Loucy (cell line): ENCODE data around the gene TUBGCP5.

Experiments
- EZH2phosphoT487 ChIP-seq: fragments of 200-600 bp; IDR thresholded peaks from 2 replicates; pipeline ENCODE4 v1.6.1; 2018; ENCODE audit warnings: antibody characterized with exemption, mild to moderate bottlenecking, moderate library complexity, borderline replicate concordance
- TF ChIP-seq, protein P1 (sequence below): fragments of 200-600 bp; sonication (generic); conservative IDR thresholded peaks from 2 replicates; pipeline ENCODE4 v1.5.1; 2014; ENCODE audit warnings: mild to moderate bottlenecking, antibody characterized with exemption, low read length

DNA sequence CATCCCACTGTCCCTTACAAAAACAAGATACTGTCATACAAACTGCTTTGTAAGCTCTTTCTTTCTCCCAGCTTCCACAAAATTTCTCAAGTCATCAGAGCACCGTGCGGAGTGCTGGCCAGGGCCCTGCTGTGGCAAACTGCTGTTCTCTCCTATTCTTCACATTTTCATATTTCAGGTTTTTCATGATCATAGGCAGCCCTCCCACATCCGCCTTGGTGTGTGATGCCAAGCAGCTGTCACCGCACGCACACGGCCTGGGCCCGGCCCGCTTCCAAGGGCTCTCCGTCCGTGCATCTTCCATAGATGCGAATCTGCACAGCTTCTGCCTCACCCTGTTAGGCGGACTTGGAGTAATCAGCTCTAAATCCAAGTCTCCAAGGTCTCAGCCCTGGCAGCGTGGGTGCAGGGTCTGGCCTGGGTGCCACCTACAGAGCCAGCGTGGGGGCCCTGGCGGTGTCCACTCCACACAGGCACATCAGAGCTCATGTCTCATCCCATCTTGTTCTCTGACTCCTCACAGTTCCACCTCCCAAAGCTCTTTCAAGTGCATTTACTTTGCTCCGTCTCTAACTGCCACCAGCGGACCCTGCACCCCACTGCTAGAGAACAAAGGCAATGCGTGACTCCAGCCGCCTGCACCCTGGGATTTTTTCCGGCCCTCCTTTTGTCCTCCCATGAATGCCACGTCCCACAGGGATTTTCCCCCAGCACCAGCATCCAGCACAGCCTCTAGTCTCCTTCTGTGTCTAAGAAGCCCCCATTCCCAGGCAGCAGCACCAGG is 86.4 kb downstream of the TUBGCP5 start:
- TF ChIP-seq, protein P1, sequence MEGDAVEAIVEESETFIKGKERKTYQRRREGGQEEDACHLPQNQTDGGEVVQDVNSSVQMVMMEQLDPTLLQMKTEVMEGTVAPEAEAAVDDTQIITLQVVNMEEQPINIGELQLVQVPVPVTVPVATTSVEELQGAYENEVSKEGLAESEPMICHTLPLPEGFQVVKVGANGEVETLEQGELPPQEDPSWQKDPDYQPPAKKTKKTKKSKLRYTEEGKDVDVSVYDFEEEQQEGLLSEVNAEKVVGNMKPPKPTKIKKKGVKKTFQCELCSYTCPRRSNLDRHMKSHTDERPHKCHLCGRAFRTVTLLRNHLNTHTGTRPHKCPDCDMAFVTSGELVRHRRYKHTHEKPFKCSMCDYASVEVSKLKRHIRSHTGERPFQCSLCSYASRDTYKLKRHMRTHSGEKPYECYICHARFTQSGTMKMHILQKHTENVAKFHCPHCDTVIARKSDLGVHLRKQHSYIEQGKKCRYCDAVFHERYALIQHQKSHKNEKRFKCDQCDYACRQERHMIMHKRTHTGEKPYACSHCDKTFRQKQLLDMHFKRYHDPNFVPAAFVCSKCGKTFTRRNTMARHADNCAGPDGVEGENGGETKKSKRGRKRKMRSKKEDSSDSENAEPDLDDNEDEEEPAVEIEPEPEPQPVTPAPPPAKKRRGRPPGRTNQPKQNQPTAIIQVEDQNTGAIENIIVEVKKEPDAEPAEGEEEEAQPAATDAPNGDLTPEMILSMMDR: no peak
- TF ChIP-seq EZH2phosphoT487: no peak
